BLaER1 treated with 17β-estradiol and CSF1 and Interleukin-3, amounts not matched to agents 10 nM and 100 nM (cell line): ENCODE measurements around the gene DLL4.
"Not testable (repeated sequence)": the region's sequence is repeated elsewhere in the genome, so short reads cannot be mapped to it uniquely, and the experiment has no call there.

Experiments
- H3K27ac ChIP-seq, 11 experiments: shearing (Covaris generic); formaldehyde crosslinking; 2 replicates each; pipeline ENCODE4 v1.8.1; 2022
- H3K27me3 ChIP-seq, 11 experiments: shearing (Covaris generic); formaldehyde crosslinking; 2 replicates each; pipeline ENCODE4 v1.8.1; 2022
- H3K36me3 ChIP-seq, 11 experiments: shearing (Covaris generic); formaldehyde crosslinking; 2 replicates each; pipeline ENCODE4 v1.8.1; 2022
- H3K4me1 ChIP-seq, 10 experiments: shearing (Covaris generic); formaldehyde crosslinking; 2 replicates each; pipeline ENCODE4 v1.8.1; 2022
- H3K4me2 ChIP-seq, 11 experiments: shearing (Covaris generic); formaldehyde crosslinking; 2 replicates each; pipeline ENCODE4 v1.8.1; 2022
- H3K4me3 ChIP-seq, 10 experiments: shearing (Covaris generic); formaldehyde crosslinking; 2 replicates each; pipeline ENCODE4 v1.8.1; 2022
- H3K9ac ChIP-seq, 11 experiments: shearing (Covaris generic); formaldehyde crosslinking; 2 replicates each; pipeline ENCODE4 v1.8.1; 2022
- H3K9me3 ChIP-seq, 11 experiments: shearing (Covaris generic); formaldehyde crosslinking; replicated peaks in 1 of 11; 2 replicates each; pipeline ENCODE4 v1.8.1; 2022
- H4K20me1 ChIP-seq, 11 experiments: shearing (Covaris generic); formaldehyde crosslinking; 2 replicates each; pipeline ENCODE4 v1.8.1; 2022
- Cebpa-rat ChIP-seq, 11 experiments: shearing (Covaris generic); IDR thresholded peaks; 2 replicates each; pipeline ENCODE4 v1.8.1; 2022

Gene DLL4

GRCh38 chr15:40959331-40960141 is 30.4 kb downstream of the DLL4 start:
- H3K27ac ChIP-seq: no peak overlapping the region
- no peak for TF ChIP-seq Cebpa-rat (IDR thresholded peaks at IDR 0.05)
- H3K36me3 ChIP-seq: peaks cover 15 to 30% (median 22%) of the 10 kb centered on the region in 11 experiments; a peak in 21 of 22 replicates
- peak overlapping the region in 1 of 11 experiments; percentile 62; a peak in 1 of 22 replicates for H3K9ac ChIP-seq
- no peak overlapping the region for H3K4me3 ChIP-seq
- H4K20me1 ChIP-seq: peaks cover 0 to 55% (median 30%) of the 10 kb centered on the region in 11 experiments; a peak in 14 of 22 replicates
- H3K4me1 ChIP-seq: peaks cover 26 to 67% (median 41%) of the 10 kb centered on the region in 10 experiments
- no peaks in the 10 kb centered on the region for H3K27me3 ChIP-seq
- H3K4me2 ChIP-seq: peak overlapping the region in 4 of 11 experiments; percentile 3 to 48 (median 18); a peak in 3 of 22 replicates
- peaks cover 0 to 5% (median 0%) of the 10 kb centered on the region in 11 experiments; a peak in 1 of 22 replicates for H3K9me3 ChIP-seq

GRCh38 chr15:40960151-40960885 is 31.2 kb downstream of the DLL4 start:
- H3K27me3 ChIP-seq: no peaks in the 10 kb centered on the region
- H4K20me1 ChIP-seq: peaks cover 0 to 47% (median 27%) of the 10 kb centered on the region in 11 experiments; a peak in 14 of 22 replicates
- TF ChIP-seq Cebpa-rat (IDR thresholded peaks at IDR 0.05): no peak
- peak overlapping the region in 3 of 11 experiments; percentile 35 to 62 (median 40); a peak in 4 of 22 replicates for H3K9ac ChIP-seq
- H3K4me1 ChIP-seq: peaks cover 18 to 64% (median 33%) of the 10 kb centered on the region in 10 experiments
- H3K4me3 ChIP-seq: no peak overlapping the region
- H3K4me2 ChIP-seq: peak overlapping the region in 3 of 11 experiments; percentile 40 to 48 (median 43); a peak in 6 of 22 replicates
- peak overlapping the region in 3 of 11 experiments; percentile 1 to 25 (median 14); a peak in 4 of 22 replicates for H3K27ac ChIP-seq
- H3K9me3 ChIP-seq: peaks cover 0 to 5% (median 0%) of the 10 kb centered on the region in 11 experiments; a peak in 1 of 22 replicates
- H3K36me3 ChIP-seq: peaks cover 12 to 22% (median 16%) of the 10 kb centered on the region in 11 experiments; a peak in 21 of 22 replicates

- TF ChIP-seq Cebpa-rat (IDR thresholded peaks at IDR 0.05): no peak
- Histone ChIP-seq H3K9me3 (peaks cover 0 to 5% (median 0%) of the 10 kb centered on the region in 11 experiments; a peak in 1 of 22 replicates), H3K9ac (peak overlapping the region in 3 of 11 experiments; percentile 35 to 62 (median 40); a peak in 4 of 22 replicates), H3K4me2 (peak overlapping the region in 3 of 11 experiments; percentile 40 to 48 (median 43); a peak in 6 of 22 replicates), H3K4me1 (peaks cover 12 to 62% (median 28%) of the 10 kb centered on the region in 10 experiments), H3K27ac (peak overlapping the region in 3 of 11 experiments; percentile 1 to 25 (median 14); a peak in 3 of 22 replicates), H4K20me1 (peaks cover 0 to 41% (median 20%) of the 10 kb centered on the region in 11 experiments; a peak in 14 of 22 replicates), H3K4me3 (no peak overlapping the region), H3K36me3 (peaks cover 6 to 16% (median 10%) of the 10 kb centered on the region in 11 experiments; a peak in 20 of 22 replicates), H3K27me3 (no peaks in the 10 kb centered on the region)
Observed at GRCh38 chr15:40960925-40961324, 31.8 kb downstream of the DLL4 start.

- H3K9ac ChIP-seq, H3K4me3 ChIP-seq, H3K4me2 ChIP-seq, H3K27ac ChIP-seq, H3K27me3 ChIP-seq, H3K36me3 ChIP-seq, H3K9me3 ChIP-seq: not testable (repeated sequence)
- Histone ChIP-seq H3K4me1 (peaks cover 12 to 59% (median 27%) of the 10 kb centered on the region in 10 experiments; a peak in 19 of 20 replicates), H4K20me1 (peaks cover 0 to 33% (median 12%) of the 10 kb centered on the region in 11 experiments; a peak in 11 of 22 replicates)
Observed at GRCh38 chr15:40961740-40962139, 32.6 kb downstream of the DLL4 start.

GRCh38 chr15:40962317-40962716 is 33.2 kb downstream of the DLL4 start:
- H3K9me3 ChIP-seq, H3K27ac ChIP-seq, H3K4me2 ChIP-seq, H3K9ac ChIP-seq, H3K4me3 ChIP-seq, H3K36me3 ChIP-seq, H3K27me3 ChIP-seq: not testable (repeated sequence)
- Histone ChIP-seq H4K20me1 (peaks cover 0 to 27% (median 7%) of the 10 kb centered on the region in 11 experiments; a peak in 8 of 22 replicates), H3K4me1 (peaks cover 12 to 53% (median 24%) of the 10 kb centered on the region in 10 experiments; a peak in 19 of 20 replicates)

GRCh38 chr15:40963201-40963600 is 34.1 kb downstream of the DLL4 start:
- Histone ChIP-seq H3K4me3 (no peak overlapping the region), H3K27me3 (no peaks in the 10 kb centered on the region), H3K9me3 (peaks cover 0 to 5% (median 0%) of the 10 kb centered on the region in 11 experiments; a peak in 1 of 22 replicates), H3K4me2 (no peak overlapping the region), H3K9ac (no peak overlapping the region), H4K20me1 (peaks cover 0 to 18% (median 0%) of the 10 kb centered on the region in 11 experiments; a peak in 4 of 22 replicates), H3K27ac (no peak overlapping the region), H3K36me3 (no peaks in the 10 kb centered on the region; a peak in 1 of 22 replicates), H3K4me1 (peaks cover 12 to 44% (median 18%) of the 10 kb centered on the region in 10 experiments; a peak in 19 of 20 replicates)
- TF ChIP-seq Cebpa-rat (IDR thresholded peaks at IDR 0.05): no peak

GRCh38 chr15:40964006-40964405 is 34.9 kb downstream of the DLL4 start:
- H3K9ac ChIP-seq: no peak overlapping the region
- TF ChIP-seq Cebpa-rat (IDR thresholded peaks at IDR 0.05): no peak
- H3K4me2 ChIP-seq: no peak overlapping the region
- H3K27me3 ChIP-seq: no peaks in the 10 kb centered on the region
- H3K4me3 ChIP-seq: no peak overlapping the region
- peaks cover 0 to 10% (median 0%) of the 10 kb centered on the region in 11 experiments; a peak in 2 of 22 replicates for H4K20me1 ChIP-seq
- peaks cover 0 to 5% (median 0%) of the 10 kb centered on the region in 11 experiments; a peak in 1 of 22 replicates for H3K9me3 ChIP-seq
- no peaks in the 10 kb centered on the region; a peak in 1 of 22 replicates for H3K36me3 ChIP-seq
- H3K4me1 ChIP-seq: peaks cover 12 to 36% (median 15%) of the 10 kb centered on the region in 10 experiments; a peak in 19 of 20 replicates
- no peak overlapping the region for H3K27ac ChIP-seq

GRCh38 chr15:40964634-40965033 is 35.5 kb downstream of the DLL4 start:
- Histone ChIP-seq H3K36me3 (no peaks in the 10 kb centered on the region; a peak in 1 of 22 replicates), H3K9me3 (peaks cover 0 to 5% (median 0%) of the 10 kb centered on the region in 11 experiments; a peak in 1 of 22 replicates), H3K27me3 (no peaks in the 10 kb centered on the region)

More at GRCh38 chr15:40964634-40965033, 35.5 kb downstream of the DLL4 start:
- Histone ChIP-seq H4K20me1 (peaks cover 0 to 5% (median 0%) of the 10 kb centered on the region in 11 experiments; a peak in 2 of 22 replicates), H3K4me3 (no peak overlapping the region), H3K9ac (no peak overlapping the region), H3K27ac (no peak overlapping the region), H3K4me2 (no peak overlapping the region), H3K4me1 (peaks cover 12 to 30% (median 15%) of the 10 kb centered on the region in 10 experiments; a peak in 19 of 20 replicates)
- TF ChIP-seq Cebpa-rat (IDR thresholded peaks at IDR 0.05): no peak
